Skeletal muscle satellite cell (primary cell): ENCODE results near the gene IGSF9.

Source experiments
- H3K27me3 ChIP-seq: 2 replicates; pipeline ENCODE4 v1.7.0; 2013; ENCODE audit warnings: low read length; ENCODE audit not compliant: control insufficient read depth, insufficient read depth
- H3K36me3 ChIP-seq: 2 replicates; pipeline ENCODE4 v1.7.0; 2013; ENCODE audit warnings: mild to moderate bottlenecking, control low read depth, low read length; ENCODE audit not compliant: insufficient read depth
- H3K4me1 ChIP-seq: 2 replicates; pipeline ENCODE4 v1.7.0; 2013; ENCODE audit warnings: low read length; ENCODE audit not compliant: control insufficient read depth, insufficient read depth
- H3K4me2 ChIP-seq: 2 replicates; pipeline ENCODE4 v1.7.0; 2013; ENCODE audit warnings: mild to moderate bottlenecking, low read length
- H3K4me3 ChIP-seq: 2 replicates; pipeline ENCODE4 v1.7.0; 2013; ENCODE audit warnings: low read length
- H3K9ac ChIP-seq: 2 replicates; pipeline ENCODE4 v1.7.0; 2013; ENCODE audit warnings: mild to moderate bottlenecking, low read depth, low read length, moderate library complexity
- H3K9me3 ChIP-seq: replicated peaks from 2 replicates; pipeline ENCODE4 v1.7.0; 2013; ENCODE audit warnings: mild to moderate bottlenecking, control low read depth, low read length

IGSF9 gene

DNA sequence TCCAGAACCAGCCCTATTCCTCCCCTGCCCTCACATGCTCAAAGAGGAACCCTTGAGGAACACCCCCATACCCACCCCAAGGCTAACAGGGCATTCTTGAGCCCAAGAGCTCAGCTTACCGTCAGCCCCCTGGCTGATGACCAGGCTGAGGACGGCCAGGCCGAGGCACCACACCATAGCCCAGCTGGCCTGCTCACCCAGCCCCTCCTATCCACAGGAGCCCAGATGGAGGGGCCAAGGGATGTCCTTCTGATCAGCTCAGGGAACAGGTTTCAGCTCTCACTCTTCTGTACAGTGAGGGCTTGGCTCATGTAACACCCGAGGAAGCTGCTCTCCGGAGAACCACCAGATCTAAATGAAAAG is 2.2 kb downstream of the IGSF9 start:
- H3K4me1 ChIP-seq: peaks cover 8% of the 10 kb centered on the region
- no peak overlapping the region for H3K9ac ChIP-seq
- no peaks in the 10 kb centered on the region for H3K36me3 ChIP-seq
- H3K4me2 ChIP-seq: no peak overlapping the region
- no peak overlapping the region for H3K4me3 ChIP-seq
- H3K27me3 ChIP-seq: peaks cover 71% of the 10 kb centered on the region
- no peaks in the 10 kb centered on the region for H3K9me3 ChIP-seq

DNA sequence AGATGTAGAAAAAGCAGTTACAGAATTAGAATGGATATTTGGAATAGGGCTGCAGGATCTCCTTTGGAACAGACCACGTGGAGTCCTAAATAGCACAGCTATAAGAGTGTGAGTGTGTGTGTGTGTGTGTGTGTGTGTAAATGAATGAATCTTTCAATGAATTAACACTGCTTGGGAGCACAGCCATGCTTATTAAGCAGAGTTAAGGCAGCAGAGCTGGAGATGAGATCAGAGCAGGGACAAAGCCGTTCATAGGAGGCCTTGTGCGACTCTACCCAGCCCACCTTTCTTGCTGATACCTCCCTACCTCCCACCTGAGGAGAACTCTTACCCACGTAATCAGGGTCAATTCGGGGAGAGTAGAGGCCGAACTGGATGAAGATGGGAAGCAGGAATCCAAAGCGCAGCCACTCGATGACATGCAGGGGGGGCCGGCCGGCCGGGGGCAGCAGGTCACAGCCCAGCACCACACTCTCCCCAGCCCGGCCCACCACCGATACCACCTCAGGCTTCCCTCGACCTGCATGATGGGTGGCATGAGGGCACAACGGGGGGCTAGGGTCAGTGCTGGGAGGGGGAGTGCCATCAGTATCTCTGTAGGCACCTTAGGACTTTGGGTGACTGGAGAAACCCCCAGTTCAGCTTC is 2.7 kb downstream of the IGSF9 start:
- Histone ChIP-seq H3K4me2 (no peak overlapping the region), H3K27me3 (peaks cover 76% of the 10 kb centered on the region), H3K4me3 (no peak overlapping the region), H3K9me3 (no peaks in the 10 kb centered on the region), H3K4me1 (peaks cover 8% of the 10 kb centered on the region), H3K9ac (no peak overlapping the region), H3K36me3 (no peaks in the 10 kb centered on the region)

DNA sequence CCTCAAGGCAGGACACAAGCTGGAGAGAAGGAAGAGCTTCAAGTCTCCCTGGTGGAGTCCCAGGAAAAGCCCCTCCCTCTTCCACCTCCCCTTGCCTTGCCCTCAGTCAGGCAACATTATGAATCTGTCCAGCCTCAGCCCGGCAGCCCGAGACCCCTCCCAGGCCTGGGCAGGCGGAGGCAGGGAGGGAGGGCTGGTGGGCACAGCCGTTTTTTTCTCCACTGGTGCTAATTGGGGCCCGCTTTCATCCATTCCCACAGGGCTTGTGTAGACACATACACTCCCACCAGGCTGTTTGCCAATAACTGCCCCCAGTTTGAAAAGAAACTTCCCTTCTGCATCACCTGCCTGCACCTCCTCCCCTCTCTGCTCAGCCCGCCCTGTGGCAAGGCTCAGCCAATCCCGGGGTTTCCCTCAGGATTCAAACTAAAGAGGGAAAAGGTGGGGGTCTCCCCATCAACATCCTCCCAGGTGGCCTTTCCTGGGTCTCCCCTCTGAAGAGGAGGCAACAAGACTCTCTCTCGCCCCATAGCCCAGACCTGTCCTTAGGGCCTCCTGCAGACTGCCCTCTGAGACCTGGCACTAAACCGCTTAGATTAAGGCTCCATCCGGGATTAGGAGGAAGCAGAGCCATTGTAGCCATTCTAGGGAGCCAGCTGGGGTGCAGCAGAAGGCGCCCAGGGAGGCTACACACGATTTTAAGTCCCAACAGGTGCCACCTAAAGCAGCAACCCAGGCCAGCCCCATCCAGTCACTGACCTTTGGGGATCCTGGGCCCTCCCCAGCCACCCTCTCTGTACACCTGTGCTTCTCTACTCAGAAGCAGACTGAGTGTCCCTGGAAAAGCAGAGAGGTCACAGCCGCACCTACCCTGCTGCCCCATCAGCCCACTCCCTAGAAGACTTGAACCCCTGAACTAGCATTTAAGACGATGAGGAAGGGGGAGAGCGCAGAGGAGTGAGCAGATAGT is 3.5 kb downstream of the IGSF9 start:
- no peaks in the 10 kb centered on the region for H3K9me3 ChIP-seq
- H3K36me3 ChIP-seq: no peaks in the 10 kb centered on the region
- peaks cover 8% of the 10 kb centered on the region for H3K4me1 ChIP-seq
- H3K27me3 ChIP-seq: peaks cover 75% of the 10 kb centered on the region
- H3K9ac ChIP-seq: no peak overlapping the region
- H3K4me3 ChIP-seq: no peak overlapping the region
- no peak overlapping the region for H3K4me2 ChIP-seq

DNA sequence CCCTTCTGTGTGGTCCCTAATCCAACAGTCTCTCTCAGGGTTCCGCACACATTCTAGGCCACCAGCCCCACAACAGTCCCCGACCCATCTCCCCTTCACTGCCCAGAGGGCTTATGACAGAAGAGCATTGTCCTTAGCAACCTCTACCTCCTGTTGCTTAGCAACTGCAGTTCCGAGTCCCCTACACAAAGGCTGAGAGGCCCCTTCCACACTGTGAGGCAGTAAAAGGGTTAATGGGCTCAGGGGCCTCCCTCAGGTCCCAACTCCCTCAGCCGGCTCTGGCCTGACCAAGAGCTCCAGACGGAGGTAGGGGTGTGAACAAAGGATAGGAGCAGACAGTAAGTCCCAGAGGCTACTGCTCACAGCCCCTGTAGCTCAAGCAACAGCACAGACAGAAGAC is 4.3 kb downstream of the IGSF9 start:
- Histone ChIP-seq H3K4me1 (peaks cover 8% of the 10 kb centered on the region), H3K4me2 (no peak overlapping the region), H3K4me3 (no peak overlapping the region), H3K9ac (no peak overlapping the region), H3K36me3 (no peaks in the 10 kb centered on the region), H3K27me3 (peaks cover 69% of the 10 kb centered on the region), H3K9me3 (no peaks in the 10 kb centered on the region)

DNA sequence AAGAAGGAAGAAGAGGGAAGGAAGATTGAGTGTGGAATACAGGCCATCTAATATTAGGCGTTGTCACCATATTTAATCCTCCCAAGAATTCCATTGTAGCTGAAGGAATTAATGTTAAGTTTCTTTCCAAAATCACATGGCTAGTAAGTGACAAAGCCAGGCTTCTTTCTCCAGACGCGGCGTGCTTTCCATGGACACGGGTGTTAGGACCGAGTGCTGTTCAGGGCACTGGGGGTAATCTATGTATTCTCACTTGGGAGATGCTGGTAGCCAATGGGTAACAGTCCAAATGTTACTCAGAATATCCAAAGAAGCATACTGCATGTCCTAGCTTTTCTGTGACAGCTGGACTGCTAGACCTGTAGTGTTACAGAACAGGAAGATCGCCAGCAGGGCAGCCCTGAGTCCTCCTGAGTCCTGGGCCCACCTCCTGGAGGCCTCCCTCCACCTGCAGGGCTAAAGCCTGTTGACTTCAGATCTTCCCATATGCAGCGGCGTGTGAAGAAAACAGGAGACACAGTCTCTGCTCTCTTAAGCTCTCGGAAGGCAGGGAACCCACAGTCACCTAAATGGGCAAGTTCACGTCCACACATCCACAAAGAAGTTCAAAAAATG is 5.3 kb downstream of the IGSF9 start:
- H3K9me3 ChIP-seq: no peaks in the 10 kb centered on the region
- no peak overlapping the region for H3K4me2 ChIP-seq
- peaks cover 69% of the 10 kb centered on the region for H3K27me3 ChIP-seq
- H3K4me3 ChIP-seq: no peak overlapping the region
- no peaks in the 10 kb centered on the region for H3K36me3 ChIP-seq
- peaks cover under 1% of the 10 kb centered on the region for H3K4me1 ChIP-seq
- H3K9ac ChIP-seq: no peak overlapping the region

DNA sequence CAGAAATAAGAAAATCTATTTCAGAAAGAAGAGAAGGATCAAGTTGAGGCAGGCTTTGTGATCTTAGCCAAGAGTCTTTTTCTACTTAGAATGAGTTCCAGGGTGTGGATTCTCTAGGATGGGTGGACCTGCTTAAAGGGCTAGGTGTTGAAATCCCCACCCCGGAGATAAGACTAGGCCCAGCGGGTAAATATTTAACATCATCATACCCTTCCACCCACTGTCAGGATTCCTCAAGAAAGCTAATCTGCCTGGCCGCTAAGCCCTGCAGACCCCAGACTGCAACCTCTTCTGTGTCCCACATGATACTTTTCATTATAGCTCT is 5.8 kb downstream of the IGSF9 start:
- H3K36me3 ChIP-seq: no peaks in the 10 kb centered on the region
- H3K4me3 ChIP-seq: no peak overlapping the region
- H3K4me2 ChIP-seq: no peak overlapping the region
- H3K9ac ChIP-seq: no peak overlapping the region
- H3K27me3 ChIP-seq: peaks cover 68% of the 10 kb centered on the region
- no peaks in the 10 kb centered on the region for H3K9me3 ChIP-seq
- no peaks in the 10 kb centered on the region for H3K4me1 ChIP-seq

DNA sequence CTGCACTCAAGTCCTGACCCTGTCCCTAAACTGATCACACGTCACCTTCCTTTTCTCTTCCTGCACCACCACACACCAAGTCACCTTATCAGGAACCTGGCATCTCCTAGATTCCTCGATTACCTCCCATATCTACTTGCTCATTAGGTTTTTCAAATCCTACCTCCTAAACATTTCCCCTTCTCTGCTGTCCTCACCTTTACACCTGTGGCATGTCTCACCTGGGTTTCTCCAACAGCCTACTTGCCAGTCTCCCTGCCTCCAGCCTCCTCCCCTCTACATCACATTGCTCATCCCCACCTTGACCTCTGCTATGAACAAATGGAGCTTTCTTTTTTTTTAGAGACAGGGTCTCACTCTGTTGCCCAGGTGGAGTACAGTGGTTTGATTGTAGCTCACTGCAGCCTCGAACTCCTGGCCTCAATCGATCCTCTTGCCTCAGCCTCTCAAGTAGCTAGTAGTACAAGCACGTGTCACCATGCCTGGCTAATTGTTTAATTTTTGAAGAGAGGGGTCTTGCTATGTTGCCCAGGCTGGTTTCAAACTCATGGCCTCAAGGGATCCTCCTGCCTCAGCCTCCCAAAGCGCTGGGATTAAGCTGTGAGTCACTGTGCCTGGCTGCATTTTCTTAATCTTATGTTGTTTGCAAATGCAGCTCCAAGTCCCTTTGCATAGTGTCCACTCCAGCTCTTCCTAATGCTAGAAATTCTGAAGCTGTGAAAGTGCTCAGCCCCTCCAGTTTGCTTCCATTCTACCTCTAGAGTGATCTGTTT is 6.3 kb downstream of the IGSF9 start:
- peaks cover 65% of the 10 kb centered on the region for H3K27me3 ChIP-seq
- H3K4me1 ChIP-seq: no peaks in the 10 kb centered on the region
- H3K36me3 ChIP-seq: no peaks in the 10 kb centered on the region
- no peak overlapping the region for H3K4me2 ChIP-seq
- no peak overlapping the region for H3K9ac ChIP-seq
- H3K4me3 ChIP-seq: no peak overlapping the region
- H3K9me3 ChIP-seq: no peaks in the 10 kb centered on the region

DNA sequence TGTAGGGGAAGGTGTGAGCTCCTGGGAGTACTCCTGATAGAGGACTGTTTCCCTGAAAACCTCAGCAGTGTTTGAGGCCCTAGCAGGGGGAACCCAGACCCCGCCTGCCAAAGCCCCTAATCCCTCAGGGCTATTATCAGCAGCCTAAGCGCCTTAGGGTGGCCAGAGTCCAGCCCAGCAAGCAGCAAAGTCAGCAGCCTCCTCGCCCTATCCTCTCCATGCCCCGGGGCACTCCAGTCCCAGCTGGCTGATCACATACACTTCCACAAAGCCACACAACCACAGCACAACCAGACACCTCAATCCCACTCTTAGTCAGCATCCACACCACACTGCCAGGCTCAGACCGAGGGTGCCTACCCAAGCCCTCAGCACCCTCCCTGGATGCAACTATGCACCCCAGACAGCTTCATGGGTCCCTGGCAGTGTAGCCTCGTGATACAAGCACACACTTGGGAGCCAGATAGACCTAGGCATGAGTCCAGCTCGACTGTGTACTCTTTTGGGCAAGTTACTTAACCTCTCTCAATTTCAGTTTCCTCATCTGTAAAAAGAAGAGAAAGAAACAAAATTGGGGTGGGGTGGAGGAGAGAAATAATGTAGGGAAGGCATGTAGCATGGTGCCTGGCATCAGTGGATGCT is 7.1 kb downstream of the IGSF9 start:
- H3K9me3 ChIP-seq: no peaks in the 10 kb centered on the region
- H3K9ac ChIP-seq: no peak overlapping the region
- no peak overlapping the region for H3K4me3 ChIP-seq
- peaks cover 58% of the 10 kb centered on the region for H3K27me3 ChIP-seq
- no peaks in the 10 kb centered on the region for H3K4me1 ChIP-seq
- H3K36me3 ChIP-seq: no peaks in the 10 kb centered on the region
- no peak overlapping the region for H3K4me2 ChIP-seq

DNA sequence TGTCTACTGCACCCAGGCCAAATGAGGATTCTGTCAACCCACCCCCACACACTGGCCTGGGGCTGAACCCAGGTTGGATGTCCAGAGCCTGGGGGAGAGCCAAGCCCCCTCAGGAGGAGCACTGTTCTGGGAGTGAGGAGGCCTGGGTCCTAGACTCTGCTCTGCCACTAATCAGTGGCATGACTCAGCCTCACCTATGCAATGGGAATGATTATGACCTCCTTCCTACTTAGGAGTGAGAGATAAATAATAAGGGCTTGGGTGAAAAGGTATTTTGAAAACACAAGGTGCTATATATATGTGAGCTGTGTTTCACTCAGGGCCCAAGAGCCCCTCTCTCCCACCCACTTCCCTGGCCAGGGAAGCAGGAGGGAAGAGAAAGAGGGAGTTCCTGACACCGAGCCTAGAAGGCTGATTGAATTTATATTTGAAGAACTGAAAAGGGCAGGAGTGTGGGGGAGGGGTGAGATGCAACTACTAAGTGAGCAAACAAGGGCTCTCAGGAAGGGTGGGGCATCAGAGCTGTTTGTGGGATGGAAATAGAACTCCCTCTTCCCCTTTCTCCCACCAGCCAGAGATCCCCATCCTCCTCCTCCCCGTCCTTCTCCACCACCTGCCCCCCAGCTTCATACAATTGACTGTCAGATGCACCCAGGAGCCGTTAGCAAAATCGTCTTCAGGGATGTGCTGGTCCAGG is 8.2 kb downstream of the IGSF9 start:
- H3K9ac ChIP-seq: no peak overlapping the region
- H3K36me3 ChIP-seq: no peaks in the 10 kb centered on the region
- no peak overlapping the region for H3K4me3 ChIP-seq
- no peaks in the 10 kb centered on the region for H3K4me1 ChIP-seq
- peaks cover 47% of the 10 kb centered on the region for H3K27me3 ChIP-seq
- no peaks in the 10 kb centered on the region for H3K9me3 ChIP-seq
- no peak overlapping the region for H3K4me2 ChIP-seq

DNA sequence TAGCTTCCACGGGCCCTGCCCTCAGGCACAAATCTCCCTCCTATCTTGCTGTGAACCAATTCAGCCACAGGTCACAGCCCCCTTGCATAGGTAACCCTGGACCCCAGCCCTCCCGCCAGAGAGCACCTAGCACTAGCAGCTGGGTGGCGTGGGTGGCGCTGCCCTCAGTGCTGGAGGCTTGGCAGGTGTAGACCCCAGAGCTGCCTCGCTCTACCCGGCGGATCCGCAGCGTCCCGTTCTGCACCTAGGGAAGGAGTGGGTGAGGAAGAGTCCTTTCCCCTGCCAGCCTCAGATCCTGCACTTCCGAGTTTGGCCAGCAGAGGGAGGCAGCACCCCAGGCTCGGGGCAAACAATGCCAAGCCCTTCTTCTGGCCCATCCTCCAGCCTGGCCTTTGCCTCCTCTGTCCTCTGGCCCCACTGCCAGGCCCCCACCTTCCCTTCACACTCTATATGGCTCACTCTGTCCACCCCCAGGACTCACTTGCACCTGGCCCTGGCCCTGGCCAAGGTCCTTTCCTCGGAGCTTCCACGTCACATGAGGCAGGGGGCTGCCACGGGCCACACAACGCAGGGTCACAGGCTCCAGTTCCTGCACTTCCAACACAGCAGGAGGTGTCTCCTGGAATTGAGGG is 9.0 kb downstream of the IGSF9 start:
- Histone ChIP-seq H3K9me3 (no peaks in the 10 kb centered on the region), H3K4me2 (no peak overlapping the region), H3K4me1 (no peaks in the 10 kb centered on the region), H3K9ac (no peak overlapping the region), H3K4me3 (no peak overlapping the region), H3K27me3 (peaks cover 42% of the 10 kb centered on the region), H3K36me3 (no peaks in the 10 kb centered on the region)
